Measurements from ENCODE around the gene STX18. TPM values are rescaled to one million over a fixed set of nuclear protein-coding genes. Genes with fewer than 3 reads are reported as not detected.
A peak's percentile ranks its signal among the peaks of the same experiment; 100 is the strongest.
"Not testable (repeated sequence)": the region's sequence is repeated elsewhere in the genome, so short reads cannot be mapped to it uniquely, and the experiment has no call there.

STX18 gene
- total RNA-seq, 1 donor from 2014 or later = 14.2 TPM

DNA sequence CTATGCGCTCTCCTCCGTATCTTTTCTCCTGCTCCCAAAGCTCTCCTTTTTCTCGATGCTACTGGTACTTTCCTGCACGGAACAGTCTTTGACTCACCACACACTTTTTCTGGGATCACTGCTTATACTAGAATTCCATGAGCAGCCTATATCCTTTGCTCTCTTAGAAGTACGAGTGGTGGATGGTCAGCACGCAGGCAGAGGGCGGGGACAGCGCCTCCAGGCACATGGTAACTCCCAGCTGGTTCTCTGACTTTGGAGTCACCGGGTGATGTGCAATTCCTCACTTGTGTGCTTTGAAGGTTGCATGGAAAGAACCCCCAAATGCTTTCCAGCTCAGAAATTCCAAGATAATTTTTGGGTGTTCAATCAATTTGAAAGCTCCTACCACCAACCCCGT lies 56.0 kb downstream of the STX18 start:
- ATAC-seq = no peak

DNA sequence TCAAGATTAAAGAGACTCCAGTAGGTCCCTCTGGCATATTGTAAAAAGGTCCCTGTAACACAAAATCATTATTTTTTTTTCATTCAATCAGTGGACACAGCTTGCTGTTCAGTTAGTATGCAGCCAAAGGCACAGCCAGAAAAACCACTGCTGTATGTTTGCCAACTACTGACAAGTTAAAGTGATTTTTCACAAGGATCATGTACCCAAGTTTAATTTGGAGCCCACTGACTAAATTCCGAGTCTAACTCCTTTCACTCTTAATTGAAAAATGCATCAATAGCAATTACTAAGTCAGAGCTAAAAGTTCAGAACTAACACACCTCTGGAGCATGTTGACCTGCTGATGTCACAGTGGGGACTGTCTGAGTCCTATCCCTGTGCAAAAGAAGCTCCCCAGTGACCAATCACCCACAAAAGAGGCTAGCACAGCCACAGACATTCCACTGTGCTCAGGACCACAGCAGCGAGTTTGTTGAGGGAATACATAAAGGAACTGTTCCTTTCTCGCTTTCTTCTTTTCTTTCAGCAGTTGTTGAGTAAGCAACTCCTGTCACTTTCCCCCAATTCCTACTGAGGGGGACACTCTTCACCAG lies 60.4 kb downstream of the STX18 start:
- DNase-seq (ENCODE audit: low spot score) (no peak), ATAC-seq (peak; percentile 27)

More for the DNA sequence above, 56.0 kb downstream of the STX18 start:
- DNase-seq (ENCODE audit: low spot score) = no peak

DNA sequence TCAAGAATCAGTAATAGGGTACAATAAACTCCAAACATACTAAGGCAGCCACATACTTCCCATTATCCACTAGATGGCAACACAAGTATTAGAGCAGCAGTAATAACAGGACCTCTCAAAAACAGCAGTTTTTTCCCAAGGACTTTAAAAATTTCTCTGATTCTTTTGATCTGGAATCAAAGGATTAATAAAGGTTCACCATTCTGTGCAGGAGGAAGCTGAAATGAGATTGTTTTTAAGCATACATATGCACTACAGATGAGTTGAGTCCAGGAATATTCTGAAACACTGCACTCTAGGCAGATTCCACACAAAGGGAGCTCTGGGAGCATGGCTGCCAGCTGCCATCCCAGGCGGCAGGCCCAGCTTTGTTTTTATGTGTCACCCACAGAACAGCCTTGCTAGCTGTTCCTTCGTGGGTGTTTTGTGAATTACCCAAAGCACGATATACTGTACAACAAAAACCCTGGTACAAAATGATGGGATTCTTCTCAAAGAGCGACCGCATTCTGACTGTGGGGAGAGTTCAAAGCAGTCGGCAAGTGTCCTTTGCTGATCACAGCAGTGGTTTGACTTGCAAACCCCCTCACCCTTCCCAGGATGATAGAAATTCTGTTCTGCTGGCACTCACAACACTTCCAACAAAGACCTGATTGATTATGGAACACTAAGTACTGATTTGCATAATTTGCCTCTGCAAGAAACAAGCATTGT lies 61.0 kb downstream of the STX18 start:
- peak; percentile 66 for ATAC-seq
- DNase-seq (ENCODE audit: low spot score) = no peak

DNA sequence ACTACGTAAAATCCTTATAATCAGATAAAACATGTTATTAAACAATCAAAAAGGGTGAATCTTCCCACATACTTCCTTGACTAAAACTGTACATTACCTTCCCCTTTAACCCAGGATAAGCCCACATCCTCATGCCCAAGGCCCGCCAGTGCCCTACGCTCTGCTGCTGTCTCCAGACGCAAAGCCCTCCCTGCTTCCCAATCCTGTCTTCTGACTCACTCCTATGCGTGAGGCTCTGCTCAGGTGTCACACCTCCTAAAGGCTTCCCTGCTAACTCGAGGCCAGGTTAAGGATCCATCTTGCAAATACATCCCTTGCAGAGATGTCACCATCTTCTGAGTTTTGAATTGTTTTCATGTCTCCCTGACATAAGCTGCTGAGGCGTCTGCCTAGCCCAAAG lies 61.6 kb downstream of the STX18 start:
- no peak for ATAC-seq

DNA sequence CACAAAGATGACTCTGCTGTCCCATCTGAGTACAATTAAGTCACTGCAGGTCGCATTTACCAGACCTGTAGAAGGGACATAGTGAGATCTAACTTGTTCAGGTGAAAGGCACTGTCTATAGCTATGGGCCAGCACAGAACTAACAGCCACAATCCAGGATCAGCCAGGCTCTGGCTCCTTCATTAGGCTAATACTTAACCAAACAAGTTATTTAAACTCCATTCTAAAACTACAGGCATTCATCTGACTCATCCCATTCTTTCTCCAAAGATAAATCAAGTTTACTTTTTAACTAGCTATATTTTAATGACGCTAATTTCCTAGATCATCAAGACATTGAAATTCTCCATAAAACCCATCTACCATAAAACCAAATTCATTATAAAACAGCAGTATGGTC lies 62.5 kb downstream of the STX18 start:
- DNase-seq (ENCODE audit: low spot score) (no peak), ATAC-seq (no peak)

More for the DNA sequence above, 61.6 kb downstream of the STX18 start:
- DNase-seq (ENCODE audit: low spot score) = no peak

DNA sequence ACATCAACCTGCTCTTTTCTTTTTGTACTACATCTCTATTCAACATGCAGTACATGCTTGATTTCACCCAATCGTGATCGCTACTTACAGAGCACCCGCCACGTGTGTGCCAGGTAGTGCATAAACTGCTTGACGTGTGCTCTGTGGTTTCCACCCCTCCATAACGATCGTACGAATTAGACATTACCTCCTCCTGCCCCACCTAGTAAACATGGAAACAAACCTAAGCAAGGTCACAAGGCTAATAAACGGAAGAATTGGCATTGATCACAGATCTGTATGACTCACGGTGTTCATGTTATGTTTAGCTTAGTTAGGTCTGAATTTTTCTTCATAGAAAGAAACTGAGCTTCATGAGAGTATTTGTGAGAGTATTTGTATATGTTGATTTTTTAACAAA lies 64.1 kb downstream of the STX18 start:
- DNase-seq (ENCODE audit: low spot score) = no peak
- no peak for ATAC-seq

DNA sequence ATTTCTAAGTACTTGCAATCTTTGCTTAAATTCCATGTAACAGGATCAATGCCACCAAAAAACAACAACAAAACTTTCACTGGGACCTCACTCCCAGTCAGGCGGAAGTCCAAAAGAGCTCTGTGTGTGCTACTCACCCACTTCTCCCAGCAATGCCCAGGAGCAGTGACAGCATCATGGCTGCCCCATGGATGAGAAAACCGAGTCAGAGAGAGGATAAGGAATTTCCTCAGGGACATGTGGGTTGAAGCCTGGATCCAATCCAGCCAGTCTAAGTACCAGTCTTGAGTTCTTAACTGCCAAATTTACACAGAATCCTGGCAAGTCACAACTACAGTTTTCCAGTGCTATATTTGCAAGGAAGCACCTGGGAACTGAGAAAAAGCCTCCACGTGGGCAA lies 64.5 kb downstream of the STX18 start:
- ATAC-seq (no peak), DNase-seq (ENCODE audit: low spot score) (no peak)

DNA sequence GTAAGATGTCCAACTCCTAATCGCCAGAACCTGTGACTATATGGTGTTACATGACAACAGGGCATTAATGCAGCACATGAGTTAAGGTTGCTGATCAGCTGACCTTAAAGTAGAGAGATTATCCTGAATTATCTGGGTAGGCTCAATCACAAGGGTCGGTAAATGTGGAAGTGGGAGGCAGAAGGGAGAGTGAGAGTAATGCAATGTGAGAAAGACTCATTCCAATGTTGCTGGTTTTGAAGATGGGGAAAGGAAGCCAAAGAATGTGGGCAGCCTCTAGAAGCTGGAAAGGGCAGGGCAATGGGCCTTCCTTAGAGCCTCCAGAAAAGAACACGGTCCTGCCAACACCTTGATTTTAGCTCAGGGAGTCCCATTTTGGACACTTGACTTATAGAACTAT lies 67.4 kb downstream of the STX18 start:
- ATAC-seq (no peak), DNase-seq (ENCODE audit: low spot score) (no peak)

DNA sequence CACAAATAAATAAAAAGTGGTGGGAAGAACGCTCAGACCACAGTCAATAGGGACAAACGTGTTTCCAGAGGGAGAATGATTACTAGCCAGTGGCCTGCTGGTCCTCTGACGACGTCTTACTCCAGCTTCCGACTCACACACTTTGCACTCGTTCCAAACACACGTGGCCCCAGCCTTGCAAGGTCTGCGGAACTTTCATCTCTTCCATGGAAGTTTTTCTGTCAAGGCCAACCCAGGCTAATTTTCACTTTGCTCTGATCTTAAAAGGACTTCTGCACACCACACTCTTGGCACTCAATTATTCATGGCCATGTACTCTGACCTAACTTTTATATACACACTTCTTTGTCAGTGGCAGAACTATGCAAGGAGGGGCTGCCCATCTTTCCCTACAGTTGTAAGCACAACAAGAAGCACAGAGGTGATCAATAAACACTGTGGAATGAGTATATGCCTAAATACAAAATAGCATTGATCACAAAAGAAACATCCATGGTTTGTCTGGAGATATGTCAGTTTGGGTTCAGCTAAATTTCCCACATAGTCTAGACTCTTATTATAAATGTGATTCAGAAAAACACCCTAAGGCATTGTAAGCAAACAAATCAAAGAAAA lies 69.4 kb downstream of the STX18 start:
- no peak for ATAC-seq
- DNase-seq (ENCODE audit: low spot score) = no peak

DNA sequence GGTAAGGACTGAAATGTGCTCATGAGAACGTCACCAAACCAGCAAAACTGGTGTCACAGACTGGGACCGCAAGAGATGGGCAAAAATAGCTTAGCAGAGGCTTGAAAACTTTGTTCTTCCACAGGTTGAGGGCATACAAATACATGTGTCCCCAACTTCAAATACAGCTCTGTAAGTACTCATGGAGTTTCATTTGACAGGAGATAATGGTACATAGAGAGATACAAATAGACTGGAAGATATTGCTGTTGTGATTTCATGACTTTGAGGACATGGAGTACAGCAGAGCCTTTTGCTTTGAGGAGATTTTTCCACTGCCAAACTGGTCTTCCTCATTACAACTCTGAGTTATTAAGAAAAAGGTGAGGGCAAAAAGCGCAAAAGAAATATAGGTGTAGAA lies 70.7 kb downstream of the STX18 start:
- no peak for ATAC-seq
- no peak for DNase-seq (ENCODE audit: low spot score)

DNA sequence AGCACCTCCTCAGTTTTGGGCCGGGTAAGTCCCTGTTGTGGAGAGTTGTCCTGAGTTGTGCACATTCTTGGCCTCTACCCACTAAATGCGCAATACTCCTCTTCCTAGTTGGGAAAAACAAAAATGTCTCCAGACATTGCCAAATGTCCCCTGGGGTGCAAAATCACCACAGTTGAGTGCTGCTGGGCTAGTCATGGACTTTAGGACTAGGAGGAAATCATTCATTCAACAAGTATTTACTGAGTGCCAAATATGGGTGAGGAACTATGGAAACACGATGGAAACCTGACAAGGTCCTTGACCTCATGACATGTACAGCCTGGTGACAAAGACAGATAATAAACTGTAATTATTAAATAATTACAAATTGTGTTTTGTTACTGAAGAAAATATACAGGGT lies 71.6 kb downstream of the STX18 start:
- DNase-seq (ENCODE audit: low spot score) = no peak
- no peak for ATAC-seq

DNA sequence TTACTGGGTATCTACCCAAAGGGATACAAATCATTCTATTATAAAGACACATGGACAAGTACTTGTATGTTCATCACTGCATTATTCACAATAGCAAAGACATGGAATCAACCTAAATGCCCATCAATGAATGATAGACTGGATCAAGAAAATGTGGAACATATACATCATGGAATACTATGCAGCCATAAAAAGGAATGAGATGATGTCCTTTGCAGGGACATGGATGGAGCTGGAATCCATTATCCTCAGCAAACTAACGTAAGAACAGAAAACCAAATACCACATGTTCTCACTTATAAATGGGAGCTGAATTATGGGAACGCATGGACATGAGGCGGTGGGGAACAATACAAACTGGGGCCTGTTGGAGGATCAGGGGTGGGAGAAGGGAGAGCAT lies 76.6 kb downstream of the STX18 start:
- DNase-seq (ENCODE audit: low spot score); ATAC-seq: not testable (repeated sequence)

DNA sequence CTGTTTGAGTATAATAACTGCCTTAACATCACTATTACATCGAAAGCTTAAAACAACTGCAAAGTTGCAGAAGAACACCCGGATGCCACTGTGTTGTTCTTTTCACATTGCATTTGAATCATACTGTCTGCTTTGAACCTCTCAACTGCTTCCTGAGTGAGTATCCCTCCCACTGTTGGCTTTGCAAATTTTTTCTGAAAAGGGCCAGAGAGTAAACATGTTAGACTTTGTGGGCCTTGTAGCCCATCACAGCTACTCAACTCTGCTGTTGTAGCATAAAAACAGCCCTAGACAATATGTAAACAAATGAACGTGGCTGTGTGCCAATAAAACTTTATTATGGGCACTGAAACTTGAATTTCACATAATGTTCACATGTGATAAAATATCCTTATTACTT lies 78.9 kb downstream of the STX18 start:
- DNase-seq (ENCODE audit: low spot score) = no peak

DNA sequence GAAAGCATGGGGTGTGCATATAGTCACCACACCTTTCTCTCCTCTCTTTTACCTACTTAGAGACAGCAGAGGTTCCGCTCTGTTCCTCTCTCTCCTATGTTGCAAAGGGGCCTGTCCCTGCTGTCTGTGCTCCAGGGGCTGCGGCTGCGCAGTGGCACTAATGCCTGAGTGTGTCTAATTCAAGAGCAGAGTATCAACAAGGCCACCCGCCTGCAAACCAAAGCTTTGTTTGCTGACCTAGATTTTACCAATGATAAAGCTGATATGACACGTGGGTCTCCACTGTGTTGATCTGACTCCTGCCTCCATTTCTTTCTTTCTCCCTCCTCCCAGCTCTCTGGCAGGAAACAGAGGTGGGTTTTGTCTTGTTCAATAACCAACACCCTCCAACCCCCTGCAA lies 80.0 kb downstream of the STX18 start:
- DNase-seq (ENCODE audit: low spot score) = peak; percentile 90
- ATAC-seq = peak; percentile 98

More for the DNA sequence above, 78.9 kb downstream of the STX18 start:
- no peak for ATAC-seq

DNA sequence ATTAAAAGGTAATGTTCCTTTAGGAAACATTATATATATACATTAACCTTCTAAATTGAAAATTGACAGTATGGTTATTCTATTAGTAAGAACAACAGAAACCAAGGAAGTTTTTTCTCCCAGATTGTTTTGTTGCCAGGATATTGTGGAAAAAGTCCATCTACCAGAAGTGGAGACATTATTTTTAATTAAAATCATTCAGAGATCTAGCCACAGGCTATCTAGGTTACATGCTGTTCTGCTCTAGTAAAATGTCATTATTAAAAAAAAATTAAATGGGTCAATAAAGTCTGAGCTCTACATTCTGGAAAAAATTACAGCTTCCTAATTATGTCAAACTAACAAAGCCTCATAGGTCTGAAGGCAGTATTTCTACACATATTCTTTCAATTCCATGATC lies 80.7 kb downstream of the STX18 start:
- no peak for ATAC-seq
- DNase-seq (ENCODE audit: low spot score) = no peak

DNA sequence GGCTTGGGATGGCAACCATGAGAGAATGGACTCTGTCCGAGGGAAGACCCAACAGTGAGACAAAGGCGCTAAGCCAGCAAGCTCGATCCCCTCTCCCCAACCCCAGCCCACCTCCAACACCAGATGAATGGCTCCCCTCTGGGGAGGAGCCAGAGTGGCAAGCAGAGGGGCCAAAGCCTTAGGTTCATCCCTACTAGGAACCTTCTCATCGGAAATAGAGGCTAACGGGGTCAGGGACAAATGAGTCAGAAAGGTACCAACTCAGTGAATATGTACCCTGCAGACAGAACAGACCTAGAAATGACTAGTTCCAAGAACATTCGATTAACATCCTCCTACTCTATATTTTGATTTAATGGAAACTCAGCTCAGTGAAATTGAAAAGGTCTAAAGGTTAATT lies 81.1 kb downstream of the STX18 start:
- no peak for DNase-seq (ENCODE audit: low spot score)

DNA sequence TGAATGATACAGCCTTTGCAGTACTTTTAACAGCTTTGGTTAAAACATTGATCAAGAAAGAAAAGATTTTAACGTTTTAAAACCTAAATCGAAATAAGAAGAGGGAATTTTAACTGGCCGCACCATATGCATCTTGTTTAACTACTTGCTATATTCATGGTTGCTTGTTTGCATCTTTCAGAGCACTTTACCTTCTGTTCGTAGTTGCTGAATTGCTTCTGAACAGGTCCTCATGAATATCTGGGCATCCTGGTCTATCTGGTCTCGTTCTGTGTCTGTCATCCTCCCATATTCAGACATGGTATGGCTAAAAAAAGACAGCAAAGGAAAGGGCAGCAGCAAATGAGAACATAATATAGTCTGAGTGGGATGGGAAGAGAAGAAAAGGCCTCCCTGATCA lies 82.7 kb downstream of the STX18 start:
- no peak for ATAC-seq
- no peak for DNase-seq (ENCODE audit: low spot score)

More for the DNA sequence above, 81.1 kb downstream of the STX18 start:
- ATAC-seq = no peak

DNA sequence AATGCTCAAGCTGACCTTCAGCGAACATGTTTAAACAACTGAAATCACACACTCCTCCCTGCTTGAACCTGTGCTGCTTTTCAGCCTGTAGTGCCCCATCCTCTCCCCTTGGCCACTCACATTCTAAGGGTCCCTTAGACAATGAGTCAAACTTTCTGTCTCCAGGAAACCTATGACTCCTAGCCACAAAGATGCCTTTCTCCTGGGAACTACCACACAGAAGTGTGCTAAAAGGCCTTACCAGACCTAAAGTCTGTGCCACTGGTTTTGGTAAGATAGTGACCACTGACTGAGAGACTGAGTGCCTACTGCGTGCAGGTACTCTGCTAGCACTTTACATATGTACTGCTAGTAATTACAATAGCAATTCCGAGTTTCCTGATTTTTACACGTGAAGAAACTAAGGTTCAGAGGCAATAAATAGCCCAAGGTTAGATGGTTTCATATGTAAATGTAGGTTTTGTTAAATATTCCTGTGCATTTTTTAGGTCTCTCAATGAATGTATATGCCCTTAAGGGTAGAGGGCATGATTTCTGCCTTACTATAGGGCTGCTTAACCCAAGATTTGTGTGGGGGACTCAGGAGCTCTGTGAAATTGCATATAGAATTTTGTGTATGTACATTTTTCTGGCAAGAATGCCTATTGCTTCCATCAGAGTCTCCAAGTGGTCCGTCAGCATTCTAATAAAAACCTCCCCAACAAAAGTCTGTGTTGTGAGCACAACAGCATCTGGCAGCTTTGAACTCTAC lies 83.9 kb downstream of the STX18 start:
- ATAC-seq = no peak
- no peak for DNase-seq (ENCODE audit: low spot score)

DNA sequence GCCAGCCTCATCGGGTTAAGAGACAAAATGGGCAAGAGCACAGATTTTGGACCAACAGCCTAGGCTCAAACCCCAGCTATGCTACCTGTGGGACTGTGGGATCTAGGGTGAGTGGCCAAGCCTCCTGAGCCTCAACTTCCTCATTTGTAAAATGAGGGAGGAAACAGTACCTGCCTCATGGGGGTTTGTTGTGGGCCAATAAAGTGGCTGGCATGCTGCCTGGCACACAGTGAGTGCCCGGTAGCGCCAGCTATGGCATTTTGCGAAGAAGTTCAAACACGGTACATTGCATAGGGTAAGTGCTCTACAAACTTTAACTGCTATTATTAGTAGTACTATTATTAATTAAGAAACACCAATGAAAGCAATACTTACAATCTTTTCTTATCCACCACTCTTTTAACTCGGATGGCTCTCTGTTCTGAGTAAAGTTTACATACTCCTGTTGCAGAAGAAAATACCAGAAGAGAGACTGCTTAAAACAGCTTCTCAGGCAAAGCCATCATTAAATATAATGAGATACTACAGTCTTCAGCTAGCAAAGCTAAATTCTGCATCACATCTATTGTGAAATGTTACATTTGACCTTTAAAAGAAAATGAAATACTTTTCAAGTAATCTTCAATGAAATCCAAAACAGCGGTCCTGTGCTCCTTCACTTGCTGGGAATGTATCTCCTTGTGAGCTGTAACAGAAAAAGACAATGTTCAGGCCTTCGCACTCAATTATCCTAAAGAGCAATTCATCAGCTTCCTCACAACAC lies 84.9 kb downstream of the STX18 start:
- DNase-seq (ENCODE audit: low spot score) (no peak), ATAC-seq (no peak)

DNA sequence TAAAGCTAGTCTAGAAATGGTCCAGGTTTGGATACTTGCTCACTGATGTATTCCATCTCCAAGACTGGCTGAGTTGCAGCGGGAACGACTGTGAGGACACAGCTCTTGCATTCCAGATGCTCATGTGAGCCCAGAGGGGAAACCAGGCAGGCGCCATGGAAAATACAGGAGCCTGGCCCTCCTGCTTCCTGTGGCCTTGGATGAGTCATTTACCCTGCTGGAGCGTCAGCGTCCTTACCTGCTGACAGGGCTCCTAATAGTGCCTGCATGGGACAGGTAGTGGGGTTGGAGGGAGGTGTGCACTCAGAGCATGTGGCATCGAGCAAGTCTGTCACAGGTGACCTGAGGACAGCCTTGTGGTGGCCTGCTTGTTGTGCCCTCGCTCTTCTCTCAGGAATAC lies 85.5 kb downstream of the STX18 start:
- DNase-seq (ENCODE audit: low spot score) (no peak), ATAC-seq (no peak)

All from left lobe of liver (tissue), 2 donors.